Activated naive CD4-positive, alpha-beta T cell treated with anti-CD3 and anti-CD28 coated beads, Interleukin-2, amount 50 U/mL, for 72 hours (primary cell): ENCODE data around the gene TSPEAR. TPM values are rescaled to one million over a fixed set of nuclear protein-coding genes. Genes with fewer than 3 reads are reported as not detected.
A peak's percentile ranks its signal among the peaks of the same experiment; 100 is the strongest.
"Not testable (repeated sequence)": the region's sequence is repeated elsewhere in the genome, so short reads cannot be mapped to it uniquely, and the experiment has no call there.

ENCODE experiments used
- ATAC-seq, 2 donors: fragments of 150-1000 bp; cut with Tn5 transposase; 2 replicates each; pipeline ENCODE4 v1.10.0; 2021; ENCODE audit warnings: mild to moderate bottlenecking in 2 of 2, moderate library complexity in 2 of 2
- DNase-seq, 2 donors: peaks; one replicate each; pipeline ENCODE4 v3.0.0; 2021 to 2022; ENCODE audit warnings: low spot score in 2 of 2
- H3K27ac Mint-ChIP-seq, 2 donors: one replicate each; pipeline ENCODE4 v1.8.0; 2022; ENCODE audit warnings: mild to moderate bottlenecking in 2 of 2, mixed read lengths in 2 of 2
- H3K36me3 Mint-ChIP-seq, 2 donors: one replicate each; pipeline ENCODE4 v1.8.0; 2022; ENCODE audit warnings: mixed read lengths in 2 of 2
- H3K9me3 Mint-ChIP-seq, 2 donors: one replicate each; pipeline ENCODE4 v1.8.0; 2022; ENCODE audit warnings: mixed read lengths in 2 of 2
- total RNA-seq, 2 donors: library from RNA; stranded (reverse); gene quantifications; one replicate each; pipeline ENCODE4 v1.2.3, GENCODE V29; 2022

The TSPEAR gene
- total RNA-seq, 2 donors from 2014 or later = not detected

DNA sequence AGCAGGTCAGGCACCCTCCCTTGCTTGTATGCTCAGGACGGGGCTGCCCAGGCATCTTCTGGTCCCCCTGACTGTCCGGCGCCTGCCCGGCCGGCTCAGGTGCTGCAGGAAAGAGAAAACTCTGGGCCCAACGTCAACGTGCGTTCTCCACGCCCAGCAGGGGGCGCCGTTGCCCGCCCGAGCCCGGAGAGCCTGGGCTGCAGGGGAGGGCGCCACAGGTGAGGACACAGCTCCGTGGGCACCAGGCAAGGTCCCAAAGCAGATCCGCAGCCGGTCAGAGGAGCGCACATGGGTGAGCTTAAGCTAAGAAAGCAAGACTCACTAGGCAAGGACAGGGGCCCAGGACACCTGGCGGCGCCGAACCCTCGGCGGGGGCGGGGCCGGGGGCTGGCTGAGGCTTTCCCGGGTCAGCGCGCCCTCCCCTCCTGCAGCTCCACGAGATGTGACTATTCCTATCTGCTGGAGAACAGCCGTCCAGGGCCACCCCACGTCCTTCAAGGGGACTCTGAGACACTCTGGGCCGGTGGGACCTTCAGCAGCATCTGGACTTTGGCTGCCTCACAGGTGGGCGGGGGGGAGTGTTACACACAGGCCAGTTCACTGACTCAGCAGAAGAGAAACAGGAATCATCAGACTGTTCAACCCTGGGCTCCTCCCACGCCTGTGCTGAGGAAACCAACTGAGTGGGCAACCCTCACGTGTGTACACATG is 200.7 kb downstream of the TSPEAR start:
- peak; percentile 72 to 91 for DNase-seq
- ATAC-seq = peak; percentile 90 to 92
- H3K36me3 Mint-ChIP-seq = no peaks in the 10 kb centered on the region
- H3K9me3 Mint-ChIP-seq = no peaks in the 10 kb centered on the region
- no peak overlapping the region for H3K27ac Mint-ChIP-seq

- Mint-ChIP-seq H3K36me3 (no peaks in the 10 kb centered on the region), H3K9me3 (no peaks in the 10 kb centered on the region), H3K27ac (no peak overlapping the region)
- no peak for DNase-seq
- peak in 1 of 2 donors; percentile 14 for ATAC-seq
Measured at GRCh38 chr21:44510109-44510507, 201.3 kb downstream of the TSPEAR start.

GRCh38 chr21:44509539-44509938 is 201.8 kb downstream of the TSPEAR start:
- ATAC-seq (no peak), DNase-seq (no peak)
- Mint-ChIP-seq H3K9me3 (no peaks in the 10 kb centered on the region), H3K36me3 (no peaks in the 10 kb centered on the region), H3K27ac (no peak overlapping the region)

GRCh38 chr21:44508711-44509445 is 202.5 kb downstream of the TSPEAR start:
- DNase-seq (no peak), ATAC-seq (no peak)
- H3K9me3 Mint-ChIP-seq = no peaks in the 10 kb centered on the region
- no peaks in the 10 kb centered on the region for H3K36me3 Mint-ChIP-seq
- H3K27ac Mint-ChIP-seq = no peak overlapping the region

- ATAC-seq (no peak), DNase-seq (no peak)
- Mint-ChIP-seq H3K36me3 (no peaks in the 10 kb centered on the region), H3K27ac (no peak overlapping the region), H3K9me3 (no peaks in the 10 kb centered on the region)
Measured at GRCh38 chr21:44508426-44508710, 203.0 kb downstream of the TSPEAR start.

DNA sequence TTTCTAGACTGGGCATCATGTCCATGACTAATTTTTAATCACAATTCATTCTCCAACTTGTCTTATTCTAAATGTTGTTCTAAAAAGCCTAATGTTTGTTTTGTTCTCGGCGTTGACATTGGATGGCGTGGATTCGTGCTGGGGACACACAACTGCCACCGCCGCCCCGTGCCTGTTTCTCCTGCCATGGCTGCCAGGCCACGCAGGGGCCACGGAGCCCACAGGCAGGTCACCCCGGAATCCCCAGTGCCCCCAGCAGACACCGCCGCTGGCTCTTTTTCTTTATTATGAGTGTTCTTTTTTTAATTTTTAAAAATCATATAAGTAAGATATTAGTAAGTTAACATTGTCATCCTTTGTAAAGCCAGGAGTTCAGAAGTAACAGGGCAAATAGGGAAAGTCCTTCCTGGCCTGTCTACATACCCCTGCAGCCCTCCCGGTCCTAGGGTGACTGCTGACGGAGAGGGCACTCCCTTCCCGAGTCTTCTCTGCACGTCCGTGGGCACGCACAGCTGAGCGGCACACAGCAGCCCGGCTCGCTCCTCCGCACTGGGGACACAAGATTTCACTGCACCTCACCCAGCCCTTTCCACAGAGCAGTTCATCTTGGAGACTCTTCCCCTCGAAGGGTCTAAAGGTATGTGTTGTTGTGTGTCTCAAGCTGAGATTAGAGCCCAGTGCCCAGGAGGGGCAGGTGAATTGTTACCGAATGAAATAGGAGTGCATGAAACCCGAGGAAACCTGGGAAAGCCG is 203.5 kb downstream of the TSPEAR start:
- no peak for ATAC-seq
- no peak overlapping the region for H3K27ac Mint-ChIP-seq
- no peak for DNase-seq
- no peaks in the 10 kb centered on the region for H3K36me3 Mint-ChIP-seq
- H3K9me3 Mint-ChIP-seq = no peaks in the 10 kb centered on the region

DNA sequence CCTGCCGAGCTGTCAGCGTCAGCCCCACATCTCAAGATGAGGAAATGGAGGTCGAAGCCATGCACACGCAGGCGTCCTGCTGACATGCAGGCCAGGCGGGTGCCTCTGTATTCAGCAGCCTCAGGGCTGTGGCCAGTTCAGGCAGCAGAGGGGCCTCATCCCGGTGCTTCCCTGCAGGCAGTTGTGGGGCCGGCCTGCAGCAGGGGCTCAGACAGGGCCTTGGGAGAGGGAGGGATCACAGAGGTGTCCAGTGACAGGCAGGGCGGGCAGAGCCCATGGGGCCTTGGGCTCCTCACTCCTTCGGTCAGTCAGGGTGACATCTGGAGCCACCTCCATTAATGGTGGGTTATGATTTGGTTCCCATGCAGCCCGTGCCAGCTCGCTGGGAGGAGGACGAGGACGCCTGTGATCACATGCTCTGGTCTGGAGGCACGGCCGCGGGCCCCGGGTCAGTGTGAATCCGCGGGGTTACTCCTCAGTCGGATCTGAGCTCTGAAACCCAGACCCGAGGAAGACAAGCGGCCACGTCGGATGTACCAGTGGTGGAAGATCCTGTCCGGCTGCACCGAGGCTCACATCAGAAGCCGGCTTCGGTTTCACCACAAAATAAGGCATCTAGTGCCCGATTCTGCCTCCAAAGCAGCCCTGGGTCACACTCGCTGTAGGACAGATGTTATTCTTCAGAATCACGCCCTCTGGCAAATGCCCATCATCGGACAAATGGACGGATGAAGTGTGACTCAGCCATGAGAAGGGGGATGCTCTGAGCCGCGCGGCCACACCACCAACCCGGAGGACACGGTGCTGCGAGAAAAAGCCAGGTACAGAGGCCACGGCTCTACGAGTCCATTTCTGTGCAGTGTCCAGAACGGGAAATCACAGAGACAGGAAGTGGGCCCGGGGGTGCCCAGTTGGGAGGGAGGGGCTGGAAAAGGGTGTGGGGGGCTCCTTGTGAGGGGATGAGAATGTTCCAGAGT is 204.8 kb downstream of the TSPEAR start:
- ATAC-seq (no peak), DNase-seq (no peak)
- Mint-ChIP-seq H3K36me3 (no peaks in the 10 kb centered on the region), H3K9me3 (no peaks in the 10 kb centered on the region), H3K27ac (peak overlapping the region in 1 of 2 donors; percentile 37)

- ATAC-seq = no peak
Measured at GRCh38 chr21:44505673-44506278, 205.6 kb downstream of the TSPEAR start.

DNA sequence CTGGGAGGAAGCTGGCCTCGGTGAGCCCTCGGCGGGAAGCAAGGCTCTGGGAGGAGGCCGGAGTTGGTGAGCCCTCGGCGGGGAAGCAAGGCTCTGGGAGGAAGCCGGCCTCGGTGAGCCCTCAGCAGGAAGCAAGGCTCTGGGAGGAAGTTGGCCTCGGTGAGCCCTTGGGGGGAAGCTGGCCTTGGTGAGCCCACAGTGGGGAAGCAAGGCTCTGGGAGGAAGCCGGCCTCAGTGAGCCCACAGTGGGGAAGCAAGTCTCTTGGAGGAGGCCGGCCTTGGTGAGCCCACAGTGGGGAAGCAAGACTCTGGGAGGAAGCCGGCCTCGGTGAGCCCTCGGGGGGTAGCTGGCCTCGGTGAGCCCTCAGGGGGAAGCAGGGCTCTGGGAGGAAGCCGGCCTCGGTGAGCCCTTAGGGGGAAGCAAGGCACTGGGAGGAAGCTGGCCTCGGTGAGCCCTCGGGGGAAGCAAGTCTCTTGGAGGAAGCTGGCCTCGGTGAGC is 207.4 kb downstream of the TSPEAR start:
- Mint-ChIP-seq H3K27ac (peak overlapping the region in 1 of 2 donors; percentile 65), H3K36me3 (no peaks in the 10 kb centered on the region), H3K9me3 (no peaks in the 10 kb centered on the region)
- DNase-seq (no peak), ATAC-seq (no peak)

More at GRCh38 chr21:44505673-44506278, 205.6 kb downstream of the TSPEAR start:
- H3K9me3 Mint-ChIP-seq = no peaks in the 10 kb centered on the region
- no peak overlapping the region for H3K27ac Mint-ChIP-seq
- H3K36me3 Mint-ChIP-seq = no peaks in the 10 kb centered on the region
- no peak for DNase-seq

- not testable (repeated sequence) for DNase-seq
Measured at GRCh38 chr21:44503006-44503889, 208.1 kb downstream of the TSPEAR start.

GRCh38 chr21:44502171-44502958 is 209.0 kb downstream of the TSPEAR start:
- ATAC-seq (no peak), DNase-seq (no peak)
- Mint-ChIP-seq H3K27ac (peak overlapping the region in 1 of 2 donors; percentile 65), H3K9me3 (no peaks in the 10 kb centered on the region), H3K36me3 (no peaks in the 10 kb centered on the region)

More at GRCh38 chr21:44503006-44503889, 208.1 kb downstream of the TSPEAR start:
- not testable (repeated sequence) for H3K36me3 Mint-ChIP-seq, H3K9me3 Mint-ChIP-seq, ATAC-seq
- H3K27ac Mint-ChIP-seq = peak overlapping the region in 1 of 2 donors; percentile 65

GRCh38 chr21:44500111-44500510 is 211.3 kb downstream of the TSPEAR start:
- H3K27ac Mint-ChIP-seq = no peak overlapping the region
- ATAC-seq (no peak), DNase-seq (no peak)
- no peaks in the 10 kb centered on the region for H3K9me3 Mint-ChIP-seq
- no peaks in the 10 kb centered on the region for H3K36me3 Mint-ChIP-seq

DNA sequence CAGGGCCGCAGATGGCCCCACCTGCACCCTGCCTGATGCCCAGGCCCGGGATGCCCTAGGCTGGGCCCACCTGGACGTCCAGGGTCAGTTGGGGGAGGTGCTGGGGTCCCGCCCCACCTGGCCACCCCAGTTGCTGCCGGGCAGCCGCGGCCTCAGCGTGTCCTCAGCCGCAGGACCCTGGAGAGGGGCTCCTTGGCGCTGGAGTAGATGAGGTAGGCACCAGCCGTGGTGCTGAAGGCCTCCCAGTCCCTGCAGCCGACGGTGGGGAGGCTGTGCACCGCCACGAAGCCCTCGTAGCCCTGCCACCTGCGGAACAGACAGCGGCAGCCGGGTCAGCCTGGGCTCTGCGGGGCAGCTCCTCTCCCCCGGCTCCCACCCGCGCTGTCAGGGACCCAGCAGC is 211.7 kb downstream of the TSPEAR start:
- no peak for DNase-seq
- no peaks in the 10 kb centered on the region for H3K36me3 Mint-ChIP-seq
- H3K9me3 Mint-ChIP-seq = no peaks in the 10 kb centered on the region
- H3K27ac Mint-ChIP-seq = no peak overlapping the region
- no peak for ATAC-seq

- H3K9me3 Mint-ChIP-seq = no peaks in the 10 kb centered on the region
- H3K36me3 Mint-ChIP-seq = no peaks in the 10 kb centered on the region
- ATAC-seq (no peak), DNase-seq (no peak)
- no peak overlapping the region for H3K27ac Mint-ChIP-seq
Measured at GRCh38 chr21:44499211-44499560, 212.2 kb downstream of the TSPEAR start.
